Stimulated activated CD8-positive, alpha-beta memory T cell treated with anti-CD3 and anti-CD28 coated beads, Interleukin-2, amount 100 ng/mL, for 1 hour (primary cell): ENCODE results near the gene ZNF491.
A peak's percentile ranks its signal among the peaks of the same experiment; 100 is the strongest.
"Not testable (repeated sequence)": the region's sequence is repeated elsewhere in the genome, so short reads cannot be mapped to it uniquely, and the experiment has no call there.

Experiments used
- DNase-seq, 2 donors: peaks; one replicate each; pipeline ENCODE4 v3.0.0-alpha.2; 2020; ENCODE audit warnings: low read depth in 2 of 2

The ZNF491 gene

GRCh38 chr19:11798391-11799330 lies at the start of gene ZNF491:
Gene ZNF491, plus strand, starts transcription at chr19:11798523. Its CDS starts 7,431 bp downstream, at chr19:11805954.
- peak; percentile 66 to 72 for DNase-seq

- no peak for DNase-seq
Observed at GRCh38 chr19:11749751-11750150, 48.6 kb upstream of the ZNF491 start.

DNA sequence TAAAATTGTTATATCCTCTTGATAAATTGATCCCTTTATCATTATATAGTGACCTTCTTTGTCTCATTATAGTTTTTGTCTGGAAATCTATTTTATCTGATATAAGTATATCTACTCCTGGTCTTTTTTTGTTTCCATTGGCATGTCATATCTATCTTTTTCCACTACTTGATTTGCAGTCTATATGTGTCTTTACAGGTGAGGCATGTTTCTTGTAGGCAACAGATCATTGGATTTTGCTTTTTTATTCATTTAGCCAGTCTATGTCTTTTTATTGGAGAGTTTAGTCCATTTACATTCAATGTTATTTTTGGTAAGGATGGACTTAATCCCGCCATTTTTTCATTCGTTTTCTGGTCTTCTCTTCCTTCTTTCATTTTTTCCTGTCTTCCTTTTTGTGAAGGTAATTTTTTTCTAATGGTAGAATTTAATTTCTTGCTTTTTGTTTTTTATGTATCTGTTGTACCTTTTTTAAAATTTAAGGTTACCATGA lies 46.0 kb upstream of the ZNF491 start:
- DNase-seq: no peak

GRCh38 chr19:11754663-11755062 lies 43.7 kb upstream of the ZNF491 start:
- DNase-seq: no peak

- DNase-seq: no peak
Observed at GRCh38 chr19:11756965-11757364, 41.4 kb upstream of the ZNF491 start.

- DNase-seq: no peak
Observed at GRCh38 chr19:11759805-11760204, 38.5 kb upstream of the ZNF491 start.

- no peak for DNase-seq
Observed at GRCh38 chr19:11763117-11763516, 35.2 kb upstream of the ZNF491 start.

- no peak for DNase-seq
Observed at GRCh38 chr19:11763611-11764010, 34.7 kb upstream of the ZNF491 start.

DNA sequence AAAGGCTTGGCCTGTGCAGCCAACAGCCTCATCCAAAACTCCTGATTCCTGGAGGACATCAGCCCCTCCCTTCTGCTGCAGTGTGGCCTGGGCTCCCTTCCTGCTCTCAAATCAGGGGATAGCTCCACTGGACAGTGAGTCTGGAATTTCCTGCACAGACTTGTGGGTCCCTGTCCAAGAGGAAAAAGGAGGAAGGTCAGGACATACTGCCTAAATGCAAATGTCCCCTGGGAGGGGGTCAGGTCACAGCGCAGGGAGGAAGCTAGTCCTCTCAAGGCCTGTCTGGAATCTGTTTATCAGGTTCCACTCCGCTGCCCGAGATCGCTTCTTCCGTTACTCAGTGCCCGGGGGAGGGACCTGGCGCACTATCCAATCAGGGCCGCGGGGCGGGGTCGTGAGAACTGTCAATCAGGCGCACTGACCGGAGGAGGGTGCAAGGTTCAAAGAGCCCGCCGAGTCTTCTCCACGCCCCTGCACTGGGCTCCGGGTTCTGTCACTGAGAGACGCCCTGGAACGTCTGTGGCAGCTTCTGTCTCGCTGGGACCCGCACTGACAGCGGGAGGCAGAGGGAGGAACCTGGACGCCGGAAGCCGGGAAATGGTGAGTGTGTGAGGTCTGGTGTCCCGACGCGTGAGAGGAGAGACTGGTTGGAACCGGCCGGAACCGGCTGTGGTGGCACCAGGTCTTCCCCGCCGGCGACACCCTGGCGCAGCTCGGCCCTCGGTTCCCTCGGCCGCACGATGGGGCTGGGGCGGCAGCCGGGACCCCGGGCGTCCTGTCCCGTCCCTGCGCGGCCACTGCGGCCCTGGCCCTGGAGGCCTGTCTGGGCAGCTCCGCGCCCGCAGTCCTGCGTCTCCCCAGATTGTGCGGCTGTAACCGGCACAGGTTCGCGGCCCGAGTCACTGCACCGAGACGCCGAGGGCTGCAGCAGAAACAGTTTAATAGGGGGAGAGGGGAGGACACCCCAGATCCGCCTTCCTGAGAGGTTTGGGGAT lies 31.4 kb upstream of the ZNF491 start, which contains the start of gene ZNF441:
Gene ZNF441 (plus strand): TSS at position 404 of the 995 bp plus-strand sequence. CDS start 194 bp downstream, at position 598.
- DNase-seq: peak; percentile 84 to 86

GRCh38 chr19:11767633-11768133 lies 30.6 kb upstream of the ZNF491 start:
- DNase-seq: no peak

DNA sequence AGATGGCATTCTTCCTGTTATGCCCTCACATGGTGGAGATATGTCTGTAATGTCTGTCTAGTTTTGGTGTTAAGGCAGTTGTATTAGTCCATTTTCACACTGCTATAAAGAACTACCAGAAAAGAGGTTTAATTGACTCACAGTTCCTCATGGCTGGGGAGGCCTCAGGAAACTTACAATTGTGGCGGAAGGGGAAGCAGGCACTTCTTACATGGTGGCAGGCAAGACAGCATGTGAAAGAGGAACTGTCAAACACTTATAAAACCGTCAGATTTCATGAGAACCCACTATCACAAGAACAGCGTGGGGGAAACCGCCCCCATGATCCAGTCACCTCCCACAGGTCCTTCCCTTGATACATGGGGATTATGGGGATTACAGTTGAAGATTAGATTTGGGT lies 28.3 kb upstream of the ZNF491 start:
- DNase-seq: no peak

GRCh38 chr19:11771520-11771919 lies 26.8 kb upstream of the ZNF491 start:
- not testable (repeated sequence) for DNase-seq

DNA sequence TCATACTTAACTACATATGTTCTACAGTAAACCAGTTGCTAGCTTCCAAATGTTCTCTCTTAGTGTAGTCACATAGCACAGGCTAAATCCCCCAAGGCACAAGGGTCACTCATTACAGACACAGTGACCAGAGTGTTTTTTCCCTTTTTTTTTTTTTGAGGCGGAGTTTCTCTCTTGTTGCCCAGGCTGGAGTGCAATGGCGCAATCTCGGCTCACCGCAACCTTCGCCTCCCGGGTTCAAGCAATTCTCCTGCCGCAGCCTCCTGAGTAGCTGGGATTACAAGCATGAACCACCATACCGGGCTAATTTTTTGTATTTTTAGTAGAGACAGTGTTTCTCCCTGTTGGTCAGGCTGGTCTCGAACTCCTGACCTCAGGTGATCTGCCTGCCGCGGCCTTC lies 21.7 kb upstream of the ZNF491 start:
- not testable (repeated sequence) for DNase-seq

GRCh38 chr19:11780431-11781020 lies 17.8 kb upstream of the ZNF491 start:
- DNase-seq: no peak

DNA sequence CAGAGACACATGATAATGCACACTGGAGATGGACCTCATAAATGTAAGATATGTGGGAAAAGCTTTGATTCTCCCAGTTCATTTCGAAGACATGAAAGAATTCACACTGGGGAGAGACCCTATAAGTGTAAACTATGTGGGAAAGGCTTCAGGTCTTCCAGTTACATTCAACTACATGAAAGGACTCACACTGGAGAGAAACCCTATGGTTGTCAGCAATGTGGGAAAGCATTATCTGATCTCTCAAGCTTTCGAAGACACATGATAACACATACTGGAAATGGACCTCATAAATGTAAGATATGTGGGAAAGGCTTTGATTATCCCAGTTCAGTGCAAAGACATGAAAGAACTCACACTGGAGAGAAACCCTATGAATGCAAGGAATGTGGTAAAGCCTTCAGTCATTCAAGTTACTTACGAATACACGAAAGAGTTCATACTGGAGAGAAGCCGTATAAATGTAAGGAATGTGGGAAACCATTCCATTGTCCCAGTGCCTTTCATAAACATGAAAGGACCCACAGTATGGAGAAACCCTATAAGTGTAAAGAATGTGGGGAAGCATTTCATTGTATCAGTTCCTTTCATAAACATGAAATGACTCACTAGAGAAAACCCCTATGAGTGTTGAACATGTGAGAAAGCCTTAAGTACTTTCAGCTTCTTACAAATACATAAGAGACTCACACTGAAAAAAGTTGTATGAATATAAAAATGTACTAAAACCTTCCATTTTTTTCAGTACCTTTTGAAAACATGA lies 16.8 kb upstream of the ZNF491 start:
- no peak for DNase-seq

GRCh38 chr19:11783767-11784166 lies 14.6 kb upstream of the ZNF491 start:
- DNase-seq: no peak

- DNase-seq: no peak
Observed at GRCh38 chr19:11784356-11784755, 14.0 kb upstream of the ZNF491 start.

GRCh38 chr19:11787536-11787935 lies 10.8 kb upstream of the ZNF491 start:
- no peak for DNase-seq

- no peak for DNase-seq
Observed at GRCh38 chr19:11792942-11793341, 5.4 kb upstream of the ZNF491 start.

- peak; percentile 37 to 54 for DNase-seq
Observed at GRCh38 chr19:11797491-11797890, 832 bp upstream of the ZNF491 start.
